GM08714 (cell line): ENCODE results near the gene ADGRB3.

Experiments
- H3K4me3 ChIP-seq: fragments of 200-500 bp; sonication (Bioruptor generic); 2 replicates; pipeline ENCODE4 v1.5.1; 2014; ENCODE audit warnings: mild to moderate bottlenecking, low read length, inconsistent platforms
- ZNF274 ChIP-seq: IDR thresholded peaks from 2 replicates; pipeline ENCODE4 v1.6.1; 2012; ENCODE audit warnings: mild to moderate bottlenecking, low read depth, low read length

The ADGRB3 gene

GRCh38 chr6:69314001-69314400 is 678.9 kb downstream of the ADGRB3 start:
- no peak overlapping the region for H3K4me3 ChIP-seq
- no peak for TF ChIP-seq ZNF274

GRCh38 chr6:69314531-69314930 is 679.4 kb downstream of the ADGRB3 start:
- no peak for TF ChIP-seq ZNF274
- H3K4me3 ChIP-seq, result no peak overlapping the region

- H3K4me3 ChIP-seq, result no peak overlapping the region
- no peak for TF ChIP-seq ZNF274
Measured at GRCh38 chr6:69331886-69332285, 696.8 kb downstream of the ADGRB3 start.

GRCh38 chr6:69337311-69337710 is 702.2 kb downstream of the ADGRB3 start:
- TF ChIP-seq ZNF274, result no peak
- H3K4me3 ChIP-seq, result no peak overlapping the region

GRCh38 chr6:69338431-69339162 is 703.5 kb downstream of the ADGRB3 start:
- no peak for TF ChIP-seq ZNF274
- no peak overlapping the region for H3K4me3 ChIP-seq

- no peak for TF ChIP-seq ZNF274
- no peak overlapping the region for H3K4me3 ChIP-seq
Measured at GRCh38 chr6:69339163-69339550, 704.1 kb downstream of the ADGRB3 start.

GRCh38 chr6:69340196-69340595 is 705.1 kb downstream of the ADGRB3 start:
- TF ChIP-seq ZNF274, result no peak
- no peak overlapping the region for H3K4me3 ChIP-seq

GRCh38 chr6:69343851-69344250 is 708.8 kb downstream of the ADGRB3 start:
- H3K4me3 ChIP-seq, result no peak overlapping the region
- no peak for TF ChIP-seq ZNF274

- TF ChIP-seq ZNF274, result no peak
- no peak overlapping the region for H3K4me3 ChIP-seq
Measured at GRCh38 chr6:69349771-69350170, 714.7 kb downstream of the ADGRB3 start.

GRCh38 chr6:69362209-69362608 is 727.1 kb downstream of the ADGRB3 start:
- TF ChIP-seq ZNF274, result no peak
- no peak overlapping the region for H3K4me3 ChIP-seq

GRCh38 chr6:69366831-69367230 is 731.7 kb downstream of the ADGRB3 start:
- H3K4me3 ChIP-seq, result no peak overlapping the region
- no peak for TF ChIP-seq ZNF274

GRCh38 chr6:69368613-69369012 is 733.5 kb downstream of the ADGRB3 start:
- H3K4me3 ChIP-seq, result no peak overlapping the region
- no peak for TF ChIP-seq ZNF274

- H3K4me3 ChIP-seq, result no peak overlapping the region
- no peak for TF ChIP-seq ZNF274
Measured at GRCh38 chr6:69370763-69371162, 735.7 kb downstream of the ADGRB3 start.

GRCh38 chr6:69378326-69378725 is 743.2 kb downstream of the ADGRB3 start:
- H3K4me3 ChIP-seq, result no peak overlapping the region
- no peak for TF ChIP-seq ZNF274

GRCh38 chr6:69379518-69379917 is 744.4 kb downstream of the ADGRB3 start:
- H3K4me3 ChIP-seq, result no peak overlapping the region
- TF ChIP-seq ZNF274, result no peak

- no peak for TF ChIP-seq ZNF274
- no peak overlapping the region for H3K4me3 ChIP-seq
Measured at GRCh38 chr6:69383627-69384026, 748.5 kb downstream of the ADGRB3 start.
